Measurements from ENCODE around the gene PDLIM1.

The PDLIM1 gene

DNA sequence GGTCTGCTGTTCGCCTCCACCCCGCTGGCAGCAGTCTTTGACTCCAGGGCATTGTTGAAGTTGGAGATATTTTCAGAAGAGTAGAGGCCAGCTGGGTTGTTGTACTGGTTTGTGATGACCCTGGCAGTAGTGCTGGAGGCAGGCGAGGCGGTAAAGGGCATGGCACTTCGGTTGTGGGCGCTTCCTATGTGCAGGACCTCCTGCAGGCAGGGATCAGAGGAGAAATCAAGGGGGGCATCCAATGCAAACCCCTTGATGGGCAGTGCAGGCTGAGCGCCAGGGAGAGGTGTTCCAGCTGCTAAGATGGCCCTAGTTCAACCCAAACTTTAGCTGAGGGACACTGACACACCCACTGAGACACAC is 27.0 kb downstream of the PDLIM1 start:
- DNase-seq (ENCODE audit: low read depth) = no peak

GRCh38 chr10:95262763-95263518 is 27.9 kb downstream of the PDLIM1 start:
- no peak for DNase-seq (ENCODE audit: low read depth)

DNA sequence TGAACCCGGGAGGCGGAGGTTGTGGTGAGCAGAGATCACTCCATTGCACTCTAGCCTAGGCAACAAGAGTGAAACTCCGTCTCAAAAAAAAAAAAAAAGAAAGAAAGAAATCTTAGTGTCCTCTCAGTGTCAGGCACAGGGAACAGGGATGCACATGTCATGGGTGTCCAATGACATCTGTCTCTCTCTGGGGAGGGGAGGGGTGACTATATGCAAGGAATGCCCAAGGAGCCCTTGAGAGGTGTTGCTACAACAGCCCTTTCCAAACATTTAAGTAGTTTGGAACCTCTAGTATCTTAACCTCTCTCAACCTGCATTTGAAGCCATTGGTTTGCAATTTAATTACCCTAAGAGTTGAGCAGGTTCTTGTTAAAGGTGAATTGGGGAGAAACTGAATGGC is 28.9 kb downstream of the PDLIM1 start:
- DNase-seq (ENCODE audit: low read depth) = no peak

DNA sequence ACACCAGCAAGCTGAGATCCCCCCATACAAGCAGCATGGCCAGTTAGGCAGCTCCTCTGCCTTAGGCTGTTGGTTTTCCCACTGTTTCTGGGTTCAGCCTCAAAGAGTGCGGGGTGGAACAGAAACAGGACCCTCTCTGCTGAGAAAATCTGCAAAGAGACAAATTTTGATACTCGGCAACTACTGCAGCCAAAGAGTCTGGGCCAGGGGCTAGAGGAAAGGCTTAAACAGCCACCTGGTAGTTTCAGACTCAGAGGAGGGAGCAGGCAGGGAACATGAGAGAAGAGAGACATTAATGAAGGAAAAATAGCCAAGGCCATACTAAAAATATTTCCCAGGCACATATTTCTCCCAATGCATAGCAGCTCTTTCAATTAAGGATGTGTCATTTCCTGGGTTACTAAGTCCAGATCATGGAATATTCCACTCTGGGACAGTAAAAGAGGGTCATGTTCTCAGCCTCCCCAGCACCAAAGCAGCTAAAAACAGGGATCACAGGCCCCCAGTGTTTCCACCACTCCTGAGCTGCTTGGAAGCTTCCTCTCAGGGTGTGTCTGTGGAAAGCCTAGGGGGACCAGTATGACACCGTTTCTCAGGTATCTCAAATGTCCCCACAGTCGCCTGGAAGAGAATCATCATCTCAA is 29.8 kb downstream of the PDLIM1 start:
- DNase-seq (ENCODE audit: low read depth) = no peak

GRCh38 chr10:95260397-95260881 is 30.4 kb downstream of the PDLIM1 start:
- DNase-seq (ENCODE audit: low read depth) = no peak

DNA sequence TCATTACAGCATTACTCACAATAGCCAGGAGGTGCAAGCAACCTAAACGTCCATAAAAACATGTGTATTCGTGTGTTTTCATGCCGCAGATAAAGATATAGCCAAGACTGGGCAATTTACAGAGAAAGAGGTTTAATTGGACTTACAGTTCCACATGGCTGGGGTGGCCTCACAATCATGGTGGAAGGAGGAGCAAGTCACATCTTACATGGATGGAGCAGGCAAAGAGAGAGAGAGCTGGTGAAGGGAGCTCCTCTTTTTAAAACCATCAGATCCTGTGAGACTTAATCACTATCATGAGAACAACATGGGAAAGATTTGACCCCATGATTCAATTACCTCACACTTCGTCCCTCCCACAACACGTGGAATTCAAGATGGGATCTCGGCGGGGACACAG is 33.0 kb downstream of the PDLIM1 start:
- no peak for DNase-seq (ENCODE audit: low read depth)

GRCh38 chr10:95256268-95256667 is 34.5 kb downstream of the PDLIM1 start:
- no peak for DNase-seq (ENCODE audit: low read depth)

DNA sequence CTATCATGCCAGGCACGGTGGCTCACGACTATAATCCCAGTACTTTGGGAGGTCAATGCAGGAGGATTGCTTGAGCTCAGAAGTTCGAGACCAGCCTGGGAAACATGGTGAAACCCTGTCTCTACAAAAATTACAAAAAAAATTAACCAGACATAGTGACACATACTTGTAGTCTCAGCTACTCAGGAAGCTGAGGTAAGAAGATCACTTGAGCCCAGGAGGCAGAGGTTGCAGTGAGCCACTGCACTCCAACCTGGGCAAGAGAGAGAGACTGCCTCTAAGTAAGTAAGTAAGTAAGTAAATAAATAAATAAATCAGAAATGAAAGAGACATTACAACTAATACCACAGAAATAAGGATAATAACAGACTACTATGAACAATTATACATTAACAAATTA is 36.2 kb downstream of the PDLIM1 start:
- DNase-seq (ENCODE audit: low read depth) = no peak

DNA sequence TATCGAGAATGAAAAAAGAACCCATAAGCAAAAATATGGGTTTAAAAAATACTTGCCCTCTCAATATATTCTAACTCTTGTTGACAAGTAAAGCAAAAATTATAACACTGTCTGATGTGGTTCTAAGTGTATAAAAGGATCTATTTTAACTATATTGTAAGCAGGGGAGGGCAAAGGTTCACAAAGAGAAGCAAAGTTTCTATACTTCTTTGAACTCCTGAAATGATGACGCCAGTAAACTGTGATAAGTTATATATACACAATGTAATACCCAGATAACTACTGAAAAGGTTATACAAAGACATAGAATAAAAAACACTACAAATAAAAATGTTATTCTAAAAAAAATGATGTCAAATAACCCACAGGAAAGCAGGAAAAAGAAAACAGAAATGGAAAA is 37.1 kb downstream of the PDLIM1 start:
- DNase-seq (ENCODE audit: low read depth) = no peak

DNA sequence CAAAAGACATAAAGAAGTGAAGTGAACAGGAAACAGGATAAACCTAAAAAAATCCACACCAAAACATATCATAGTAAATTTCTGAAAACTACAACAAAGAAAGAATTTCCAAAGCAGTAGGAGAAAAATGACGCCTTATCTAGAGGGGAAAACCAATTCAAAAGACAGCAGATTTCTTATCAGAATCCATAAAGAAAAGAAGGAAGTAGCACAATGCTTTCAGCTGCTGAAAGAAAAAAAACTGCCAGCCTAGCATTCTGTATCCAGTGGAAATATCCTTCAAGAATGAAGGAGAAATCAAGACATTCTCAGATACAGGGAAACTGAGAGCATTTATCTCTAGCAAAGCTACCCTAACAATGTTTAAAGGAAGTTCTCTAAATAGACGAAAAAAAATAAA is 37.8 kb downstream of the PDLIM1 start:
- DNase-seq (ENCODE audit: low read depth) = no peak

DNA sequence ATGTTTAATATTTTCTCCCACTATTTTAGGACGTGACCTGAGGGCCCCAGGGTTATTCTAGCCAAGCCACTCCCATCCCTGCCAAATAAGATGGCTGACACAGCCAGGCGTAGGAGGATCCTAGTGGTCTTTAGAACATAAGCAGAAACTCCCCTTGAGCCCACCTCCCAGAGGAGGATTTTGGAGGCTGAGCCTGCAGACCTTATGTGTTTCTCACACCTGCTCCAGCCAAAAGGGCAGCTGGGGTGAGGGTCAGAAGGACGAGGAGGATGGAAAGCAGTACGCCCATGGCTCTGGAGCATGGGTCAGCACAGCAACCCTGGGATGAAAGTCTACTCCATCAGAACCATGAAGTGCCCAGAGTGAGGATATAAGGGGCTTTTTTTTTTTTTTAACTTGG is 39.9 kb downstream of the PDLIM1 start:
- DNase-seq (ENCODE audit: low read depth) = no peak

- no peak for DNase-seq (ENCODE audit: low read depth)
Observed at GRCh38 chr10:95249467-95249866, 41.3 kb downstream of the PDLIM1 start.

GRCh38 chr10:95248989-95249388 is 41.8 kb downstream of the PDLIM1 start:
- no peak for DNase-seq (ENCODE audit: low read depth)

GRCh38 chr10:95247881-95248583 is 42.8 kb downstream of the PDLIM1 start:
- no peak for DNase-seq (ENCODE audit: low read depth)

GRCh38 chr10:95247200-95247880 is 43.5 kb downstream of the PDLIM1 start:
- no peak for DNase-seq (ENCODE audit: low read depth)

GRCh38 chr10:95246582-95247051 is 44.2 kb downstream of the PDLIM1 start:
- DNase-seq (ENCODE audit: low read depth) = peak; percentile 36

GRCh38 chr10:95245425-95246055 is 45.3 kb downstream of the PDLIM1 start:
- no peak for DNase-seq (ENCODE audit: low read depth)

DNA sequence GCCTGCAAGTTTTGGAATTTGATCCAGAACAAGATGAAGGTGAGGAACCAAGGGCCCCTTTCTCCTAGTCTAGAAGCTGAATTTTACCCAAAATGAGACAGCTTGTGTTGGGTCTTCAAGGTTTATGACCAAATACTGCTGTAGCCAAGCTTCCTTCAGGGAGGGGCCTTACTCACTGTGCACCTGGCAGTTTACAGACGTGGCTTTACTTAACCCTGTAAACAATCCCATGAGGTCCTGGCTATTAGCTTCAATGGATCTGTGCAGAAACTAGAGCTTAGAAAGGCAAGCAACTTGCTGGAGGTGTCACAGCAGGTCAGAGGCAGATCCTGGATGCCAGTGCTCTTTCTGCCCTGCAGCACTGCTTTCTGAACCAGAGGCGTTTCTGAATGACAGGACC is 46.7 kb downstream of the PDLIM1 start:
- DNase-seq (ENCODE audit: low read depth) = no peak

DNA sequence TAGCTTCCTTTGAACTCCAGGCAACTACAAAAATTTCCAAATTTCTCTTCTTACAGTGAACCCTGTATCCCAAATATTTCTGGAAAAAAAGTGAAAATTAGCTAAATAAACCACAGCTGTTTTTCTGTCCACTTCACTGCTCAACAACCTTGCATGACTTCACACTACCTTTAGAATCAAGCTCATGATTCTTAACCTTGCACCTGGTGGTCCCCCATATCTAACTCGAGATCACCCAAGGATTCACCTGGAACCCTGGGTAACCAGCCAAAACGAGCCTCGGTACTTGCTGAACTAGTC is 47.5 kb downstream of the PDLIM1 start:
- DNase-seq (ENCODE audit: low read depth) = no peak

- no peak for DNase-seq (ENCODE audit: low read depth)
Observed at GRCh38 chr10:95242581-95243317, 48.1 kb downstream of the PDLIM1 start.

DNA sequence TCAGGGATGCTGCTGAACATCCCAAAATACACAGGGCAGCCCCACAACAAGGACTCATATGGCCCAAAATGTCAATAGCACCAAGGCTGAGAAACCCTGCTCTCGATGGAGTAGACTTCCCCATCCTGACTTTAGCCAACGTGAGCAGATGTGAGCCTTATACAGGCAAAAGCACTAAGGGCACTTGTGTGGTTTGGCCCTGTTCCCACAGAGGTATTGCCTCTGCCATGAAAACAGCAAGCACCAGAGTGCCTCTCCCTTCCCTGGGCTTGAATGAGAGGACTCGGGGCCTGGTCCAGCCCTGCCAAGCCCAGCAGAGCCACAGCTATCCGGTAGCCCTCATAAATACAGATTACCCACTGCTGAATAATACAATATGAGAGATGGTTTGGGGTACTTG is 49.3 kb downstream of the PDLIM1 start:
- DNase-seq (ENCODE audit: low read depth) = no peak

Data from T follicular helper cell (primary cell).